Measurements from ENCODE around the gene TSPEAR.

- TF ChIP-seq, protein P1, sequence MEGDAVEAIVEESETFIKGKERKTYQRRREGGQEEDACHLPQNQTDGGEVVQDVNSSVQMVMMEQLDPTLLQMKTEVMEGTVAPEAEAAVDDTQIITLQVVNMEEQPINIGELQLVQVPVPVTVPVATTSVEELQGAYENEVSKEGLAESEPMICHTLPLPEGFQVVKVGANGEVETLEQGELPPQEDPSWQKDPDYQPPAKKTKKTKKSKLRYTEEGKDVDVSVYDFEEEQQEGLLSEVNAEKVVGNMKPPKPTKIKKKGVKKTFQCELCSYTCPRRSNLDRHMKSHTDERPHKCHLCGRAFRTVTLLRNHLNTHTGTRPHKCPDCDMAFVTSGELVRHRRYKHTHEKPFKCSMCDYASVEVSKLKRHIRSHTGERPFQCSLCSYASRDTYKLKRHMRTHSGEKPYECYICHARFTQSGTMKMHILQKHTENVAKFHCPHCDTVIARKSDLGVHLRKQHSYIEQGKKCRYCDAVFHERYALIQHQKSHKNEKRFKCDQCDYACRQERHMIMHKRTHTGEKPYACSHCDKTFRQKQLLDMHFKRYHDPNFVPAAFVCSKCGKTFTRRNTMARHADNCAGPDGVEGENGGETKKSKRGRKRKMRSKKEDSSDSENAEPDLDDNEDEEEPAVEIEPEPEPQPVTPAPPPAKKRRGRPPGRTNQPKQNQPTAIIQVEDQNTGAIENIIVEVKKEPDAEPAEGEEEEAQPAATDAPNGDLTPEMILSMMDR (conservative IDR thresholded peaks at IDR 0.05; ENCODE audit: low read length), result no peak
- TF ChIP-seq EZH2phosphoT487 (IDR thresholded peaks at IDR 0.05; ENCODE audit: borderline replicate concordance, low read depth, low read length), result no peak
These were observed 46.8 kb upstream of the TSPEAR start for GRCh38 chr21:44758141-44758561.

Measured in OCI-LY7 (cell line).